Testis (tissue), 3 donors: ENCODE measurements around the gene PXDC1. TPM values are rescaled to one million over a fixed set of nuclear protein-coding genes. Genes with fewer than 3 reads are reported as not detected.

ENCODE experiments used
- DNase-seq: peaks from one replicate; pipeline ENCODE4 v3.0.0-alpha.2; 2019
- H3K27ac ChIP-seq, 2 donors: fragments of 200-600 bp; sonication (generic); one replicate each; pipeline ENCODE4 v1.5.1; 2019
- H3K27me3 ChIP-seq: fragments of 200-600 bp; sonication (generic); one replicate; pipeline ENCODE4 v1.5.1; 2019
- H3K36me3 ChIP-seq: fragments of 200-600 bp; sonication (generic); one replicate; pipeline ENCODE4 v1.5.1; 2017; ENCODE audit warnings: low read depth; ENCODE audit errors: missing control alignments
- H3K4me1 ChIP-seq: fragments of 200-600 bp; sonication (generic); one replicate; pipeline ENCODE4 v1.5.1; 2019
- H3K4me3 ChIP-seq, 2 donors: fragments of 200-600 bp; sonication (generic); one replicate each; pipeline ENCODE4 v1.5.1; 2017 to 2019
- H3K9me3 ChIP-seq: fragments of 200-600 bp; sonication (generic); one replicate; pipeline ENCODE4 v1.5.1; 2017
- POLR2A ChIP-seq: fragments of 450-650 bp; IDR thresholded peaks from one replicate; pipeline ENCODE4 v1.6.1; 2017; ENCODE audit warnings: antibody characterized with exemption, mild to moderate bottlenecking, moderate library complexity
- WGBS, 2 donors: methylation state at CpG; one replicate each; pipeline ENCODE4 v1.1.5; 2018; 5-methylcytosine and 5-hydroxymethylcytosine counted together
- intact Hi-C: fragments of 100-400 bp; cut with DNase I; formaldehyde crosslinking; loops from one replicate; pipeline ENCODE4 v1.15.1; 2023; ENCODE audit warnings: low total_unique reads
- polyA plus RNA-seq: library from polyadenylated mRNA; stranded (reverse); fragments of 350-450 nt; fragmentation: Illumina TruSeq; extraction: RNeasy Lipid Tissue Mini Kit (QIAGEN cat#74804); gene quantifications from one replicate; pipeline ENCODE4 v1.2.3, GENCODE V29; 2014; ENCODE audit warnings: low read depth, low replicate concordance; ENCODE audit not compliant: insufficient read depth
- total RNA-seq, 2 donors: library from RNA; depleted of rRNA; stranded (reverse); fragments of >200 nt; gene quantifications; one replicate each; pipeline ENCODE4 v1.2.3, GENCODE V29; 2016
- TF ChIP-seq, protein P1 (sequence below), 3 experiments: fragments of 450-650 bp in 2 of 3; fragments of 200-600 bp in 1 of 3; sonication (generic) in 1 of 3; IDR thresholded peaks; one replicate each; pipeline ENCODE4 v1.5.1; 2016 to 2019; ENCODE audit warnings: antibody characterized with exemption in 3 of 3, mild to moderate bottlenecking in 2 of 3, moderate library complexity in 1 of 3

PXDC1 gene
- total and polyA plus RNA-seq, 3 donors from 2014 or later = 14.3 to 38.2 (median 16.9) TPM

DNA sequence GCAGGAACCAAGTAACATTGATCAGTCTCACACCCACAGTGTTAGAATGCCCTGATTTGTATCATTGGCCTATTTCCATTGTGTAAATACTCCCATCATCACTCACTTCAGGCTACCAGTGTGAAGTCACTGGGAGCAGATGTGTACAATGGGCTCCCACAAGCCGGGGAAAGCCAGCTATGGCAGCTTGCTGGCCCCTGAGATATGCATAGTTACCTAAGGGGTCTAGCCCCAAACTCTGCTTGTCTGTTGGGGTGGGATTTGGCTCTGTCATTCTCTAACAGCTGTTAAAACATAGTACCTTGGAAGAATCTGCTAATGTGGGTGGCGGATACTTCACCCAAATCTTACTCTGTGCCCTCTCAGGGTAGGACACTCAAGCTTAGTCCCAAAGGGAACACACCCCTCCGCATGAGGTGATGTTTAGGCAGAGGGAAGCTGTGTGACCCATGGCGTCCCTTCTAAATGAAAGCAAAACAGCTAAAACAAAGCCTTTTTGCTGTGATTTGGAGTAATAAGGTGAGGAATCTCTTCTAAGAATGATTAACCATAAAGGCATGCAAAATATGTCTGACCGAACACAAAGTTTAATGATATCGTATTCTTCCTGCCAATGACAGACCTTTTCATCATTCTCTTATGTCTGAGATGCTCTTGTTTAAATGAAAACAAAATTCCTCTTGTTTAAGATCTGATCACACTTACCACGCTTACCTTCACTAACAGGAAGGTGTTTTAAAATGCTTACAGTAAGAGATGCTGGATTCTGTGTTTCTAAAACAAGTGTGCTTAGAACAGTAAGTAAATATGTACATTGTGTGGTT, 45.9 kb upstream of the PXDC1 start:
- no peaks in the 10 kb centered on the region for H3K36me3 ChIP-seq
- H3K4me3 ChIP-seq = no peak overlapping the region
- H3K27me3 ChIP-seq = no peaks in the 10 kb centered on the region
- WGBS, 2 donors = 68 to 69% methylated on average over 7 of the region's 7 CpGs
- intact Hi-C loops = no loop called here
- peaks cover 9% of the 10 kb centered on the region for H3K4me1 ChIP-seq
- no peak overlapping the region for H3K27ac ChIP-seq
- TF ChIP-seq, protein P1, sequence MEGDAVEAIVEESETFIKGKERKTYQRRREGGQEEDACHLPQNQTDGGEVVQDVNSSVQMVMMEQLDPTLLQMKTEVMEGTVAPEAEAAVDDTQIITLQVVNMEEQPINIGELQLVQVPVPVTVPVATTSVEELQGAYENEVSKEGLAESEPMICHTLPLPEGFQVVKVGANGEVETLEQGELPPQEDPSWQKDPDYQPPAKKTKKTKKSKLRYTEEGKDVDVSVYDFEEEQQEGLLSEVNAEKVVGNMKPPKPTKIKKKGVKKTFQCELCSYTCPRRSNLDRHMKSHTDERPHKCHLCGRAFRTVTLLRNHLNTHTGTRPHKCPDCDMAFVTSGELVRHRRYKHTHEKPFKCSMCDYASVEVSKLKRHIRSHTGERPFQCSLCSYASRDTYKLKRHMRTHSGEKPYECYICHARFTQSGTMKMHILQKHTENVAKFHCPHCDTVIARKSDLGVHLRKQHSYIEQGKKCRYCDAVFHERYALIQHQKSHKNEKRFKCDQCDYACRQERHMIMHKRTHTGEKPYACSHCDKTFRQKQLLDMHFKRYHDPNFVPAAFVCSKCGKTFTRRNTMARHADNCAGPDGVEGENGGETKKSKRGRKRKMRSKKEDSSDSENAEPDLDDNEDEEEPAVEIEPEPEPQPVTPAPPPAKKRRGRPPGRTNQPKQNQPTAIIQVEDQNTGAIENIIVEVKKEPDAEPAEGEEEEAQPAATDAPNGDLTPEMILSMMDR (IDR thresholded peaks at IDR 0.05) = no peak
- TF ChIP-seq POLR2A = no peak
- DNase-seq = no peak
- H3K9me3 ChIP-seq = no peaks in the 10 kb centered on the region

DNA sequence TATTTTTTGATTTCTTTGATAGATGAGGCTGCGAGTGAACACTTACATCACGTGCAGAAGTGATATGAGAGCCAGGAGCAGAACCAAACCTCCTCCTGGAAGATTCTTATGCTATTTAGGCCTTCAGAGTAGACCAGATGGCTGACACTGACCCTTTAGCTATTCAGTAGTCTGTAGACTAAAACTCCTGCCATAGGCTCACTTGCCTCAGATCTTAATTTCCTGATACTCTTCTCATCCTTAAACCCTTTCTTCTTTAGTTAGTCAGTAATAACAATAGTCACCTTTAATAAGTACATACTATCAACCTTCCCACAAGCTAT, 45.2 kb upstream of the PXDC1 start:
- H3K4me3 ChIP-seq = no peak overlapping the region
- TF ChIP-seq, protein P1 (IDR thresholded peaks at IDR 0.05) = no peak
- 62 to 83% methylated on average over 2 of the region's 2 CpGs for WGBS, 2 donors
- H3K27me3 ChIP-seq = no peaks in the 10 kb centered on the region
- H3K4me1 ChIP-seq = peaks cover 9% of the 10 kb centered on the region
- no peaks in the 10 kb centered on the region for H3K36me3 ChIP-seq
- no peak for DNase-seq
- H3K9me3 ChIP-seq = no peaks in the 10 kb centered on the region
- intact Hi-C loops = no loop called here
- no peak overlapping the region for H3K27ac ChIP-seq

DNA sequence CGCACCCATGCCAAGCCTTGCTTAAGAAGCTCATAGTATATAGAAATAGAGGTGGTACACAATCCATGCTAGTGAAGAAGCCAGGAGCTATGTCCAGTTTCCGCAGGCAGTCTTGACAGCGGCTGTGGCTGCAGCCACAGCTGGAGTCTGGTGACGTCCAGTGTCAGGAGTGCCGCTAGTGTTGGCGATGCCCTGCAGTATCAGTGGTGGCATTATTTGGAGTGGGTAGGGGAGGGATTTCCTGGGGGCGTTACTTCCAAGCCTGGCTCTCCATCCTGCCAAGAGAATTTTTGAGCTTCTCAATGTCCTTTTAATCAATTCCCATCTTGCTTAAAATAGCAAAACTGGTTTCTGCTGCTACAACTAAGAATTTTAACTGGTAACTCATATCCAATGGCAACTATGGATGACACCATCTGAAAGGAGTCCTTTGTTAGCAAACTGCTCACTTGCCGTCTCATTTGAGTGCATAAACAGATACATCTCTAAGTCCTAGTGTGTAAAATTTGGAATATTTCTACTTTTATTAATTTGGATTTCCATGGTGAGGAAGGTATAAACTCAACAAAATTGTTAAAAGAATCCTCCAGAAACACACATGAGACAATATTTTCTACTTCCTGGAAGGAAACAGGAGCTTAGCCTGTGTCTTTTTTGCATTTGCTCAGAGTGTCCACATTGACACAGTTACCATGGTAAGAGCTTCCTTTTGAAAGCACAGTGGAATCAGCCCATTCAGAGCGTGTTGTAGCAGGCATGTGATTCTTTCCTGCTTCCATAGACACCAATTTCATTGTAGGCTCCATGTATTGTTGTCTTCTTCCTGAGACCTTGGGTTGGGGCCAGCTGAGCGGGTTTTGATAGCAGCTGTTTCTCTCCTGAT, 44.6 kb upstream of the PXDC1 start:
- intact Hi-C loops = no loop called here
- H3K27me3 ChIP-seq = no peaks in the 10 kb centered on the region
- no peak overlapping the region for H3K27ac ChIP-seq
- H3K4me1 ChIP-seq = peaks cover 8% of the 10 kb centered on the region
- no peak for DNase-seq
- H3K9me3 ChIP-seq = no peaks in the 10 kb centered on the region
- WGBS, 2 donors = 66 to 70% methylated on average over 10 of the region's 10 CpGs
- H3K4me3 ChIP-seq = no peak overlapping the region
- no peak for TF ChIP-seq POLR2A
- TF ChIP-seq, protein P1 (IDR thresholded peaks at IDR 0.05) = no peak
- H3K36me3 ChIP-seq = no peaks in the 10 kb centered on the region

DNA sequence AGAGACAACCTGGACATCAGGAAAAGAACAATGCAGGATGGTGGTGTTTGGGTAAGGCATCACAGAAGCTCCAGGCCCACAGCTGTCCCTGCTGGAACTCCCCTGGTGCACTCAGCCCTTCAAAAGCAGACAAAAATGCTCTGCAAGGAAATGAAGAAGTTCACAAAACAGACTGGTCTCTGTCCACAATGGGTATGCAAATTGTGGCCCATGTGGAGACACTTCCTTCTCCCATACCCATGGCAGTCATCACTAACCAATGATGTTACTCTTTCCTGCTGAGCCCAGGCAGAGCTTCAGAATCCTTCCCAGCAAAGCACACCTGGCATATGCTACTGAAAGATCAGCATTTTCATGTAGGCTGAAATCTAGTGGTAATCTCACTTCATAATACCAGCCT, 42.6 kb upstream of the PXDC1 start:
- peaks cover 5% of the 10 kb centered on the region for H3K4me1 ChIP-seq
- no peaks in the 10 kb centered on the region for H3K36me3 ChIP-seq
- intact Hi-C loops = no loop called here
- H3K27me3 ChIP-seq = no peaks in the 10 kb centered on the region
- TF ChIP-seq, protein P1 (IDR thresholded peaks at IDR 0.05) = no peak
- no peak for TF ChIP-seq POLR2A
- H3K9me3 ChIP-seq = no peaks in the 10 kb centered on the region
- DNase-seq = no peak
- H3K4me3 ChIP-seq = no peak overlapping the region
- no peak overlapping the region for H3K27ac ChIP-seq
